Measurements from ENCODE around the gene OLFML2B. TPM values are rescaled to one million over a fixed set of nuclear protein-coding genes. Genes with fewer than 3 reads are reported as not detected.

The OLFML2B gene
- total RNA-seq, 1 donor from 2014 or later = 0.85 TPM

- Mint-ChIP-seq H3K4me1 (ENCODE audit: unreplicated experiment) (peaks cover 18% of the 10 kb centered on the region), H3K36me3 (ENCODE audit: low read depth, unreplicated experiment) (peaks cover 6% of the 10 kb centered on the region), H3K4me3 (ENCODE audit: unreplicated experiment) (no peak overlapping the region), H3K27me3 (ENCODE audit: unreplicated experiment) (no peaks in the 10 kb centered on the region), H3K27ac (ENCODE audit: unreplicated experiment) (no peak overlapping the region), H3K9me3 (ENCODE audit: unreplicated experiment) (no peaks in the 10 kb centered on the region)
- DNase-seq (ENCODE audit: low spot score) = no peak
- TF ChIP-seq, protein P1, sequence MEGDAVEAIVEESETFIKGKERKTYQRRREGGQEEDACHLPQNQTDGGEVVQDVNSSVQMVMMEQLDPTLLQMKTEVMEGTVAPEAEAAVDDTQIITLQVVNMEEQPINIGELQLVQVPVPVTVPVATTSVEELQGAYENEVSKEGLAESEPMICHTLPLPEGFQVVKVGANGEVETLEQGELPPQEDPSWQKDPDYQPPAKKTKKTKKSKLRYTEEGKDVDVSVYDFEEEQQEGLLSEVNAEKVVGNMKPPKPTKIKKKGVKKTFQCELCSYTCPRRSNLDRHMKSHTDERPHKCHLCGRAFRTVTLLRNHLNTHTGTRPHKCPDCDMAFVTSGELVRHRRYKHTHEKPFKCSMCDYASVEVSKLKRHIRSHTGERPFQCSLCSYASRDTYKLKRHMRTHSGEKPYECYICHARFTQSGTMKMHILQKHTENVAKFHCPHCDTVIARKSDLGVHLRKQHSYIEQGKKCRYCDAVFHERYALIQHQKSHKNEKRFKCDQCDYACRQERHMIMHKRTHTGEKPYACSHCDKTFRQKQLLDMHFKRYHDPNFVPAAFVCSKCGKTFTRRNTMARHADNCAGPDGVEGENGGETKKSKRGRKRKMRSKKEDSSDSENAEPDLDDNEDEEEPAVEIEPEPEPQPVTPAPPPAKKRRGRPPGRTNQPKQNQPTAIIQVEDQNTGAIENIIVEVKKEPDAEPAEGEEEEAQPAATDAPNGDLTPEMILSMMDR (IDR thresholded peaks at IDR 0.05; ENCODE audit: unreplicated experiment) = no peak
Measured at GRCh38 chr1:161950377-161950776, 73.3 kb downstream of the OLFML2B start.

DNA sequence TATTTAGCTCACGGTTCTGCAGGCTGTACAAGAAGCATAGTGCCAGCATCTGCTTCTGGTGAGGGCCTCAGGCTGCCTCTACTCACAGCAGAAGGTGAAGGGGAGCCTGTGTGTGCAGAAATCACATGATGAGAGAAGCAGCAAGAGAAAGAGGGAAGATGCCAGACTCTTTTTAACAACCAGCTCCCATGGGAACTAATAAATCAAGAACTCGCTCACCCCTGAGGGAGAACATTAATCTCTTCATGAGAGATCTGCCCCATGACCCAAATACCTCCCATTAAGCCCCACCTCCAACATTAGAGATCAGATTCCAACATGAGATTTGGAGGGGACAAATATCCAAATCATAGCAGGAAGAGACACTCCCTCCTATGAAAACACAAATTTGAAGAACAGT, 74.1 kb downstream of the OLFML2B start:
- no peaks in the 10 kb centered on the region for H3K27me3 Mint-ChIP-seq (ENCODE audit: unreplicated experiment)
- H3K36me3 Mint-ChIP-seq (ENCODE audit: low read depth, unreplicated experiment) = no peaks in the 10 kb centered on the region
- TF ChIP-seq, protein P1 (IDR thresholded peaks at IDR 0.05; ENCODE audit: unreplicated experiment) = no peak
- H3K4me3 Mint-ChIP-seq (ENCODE audit: unreplicated experiment) = no peak overlapping the region
- no peak overlapping the region for H3K27ac Mint-ChIP-seq (ENCODE audit: unreplicated experiment)
- H3K9me3 Mint-ChIP-seq (ENCODE audit: unreplicated experiment) = no peaks in the 10 kb centered on the region
- peaks cover 12% of the 10 kb centered on the region for H3K4me1 Mint-ChIP-seq (ENCODE audit: unreplicated experiment)
- no peak for DNase-seq (ENCODE audit: low spot score)

DNA sequence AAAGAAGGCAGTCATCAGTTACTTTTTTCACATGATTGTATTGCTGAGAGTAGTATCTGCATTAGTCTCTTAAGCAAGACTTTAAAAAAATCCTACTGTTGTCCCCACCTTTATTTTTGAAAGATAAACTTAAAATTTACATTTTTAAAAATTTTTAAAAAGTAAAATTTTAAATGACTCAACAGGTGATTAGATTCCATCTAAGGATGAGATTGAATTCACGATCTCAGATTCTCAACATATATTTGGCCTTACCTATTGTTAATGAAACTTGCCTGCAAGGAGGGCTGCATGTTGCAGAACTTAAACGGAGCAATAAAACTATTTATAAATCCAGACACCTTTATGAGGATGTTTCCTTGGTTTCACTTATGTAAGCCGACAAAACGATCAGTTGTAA, 75.2 kb downstream of the OLFML2B start:
- no peaks in the 10 kb centered on the region for H3K27me3 Mint-ChIP-seq (ENCODE audit: unreplicated experiment)
- no peaks in the 10 kb centered on the region for H3K36me3 Mint-ChIP-seq (ENCODE audit: low read depth, unreplicated experiment)
- no peak overlapping the region for H3K4me3 Mint-ChIP-seq (ENCODE audit: unreplicated experiment)
- no peak overlapping the region for H3K27ac Mint-ChIP-seq (ENCODE audit: unreplicated experiment)
- DNase-seq (ENCODE audit: low spot score) = no peak
- H3K4me1 Mint-ChIP-seq (ENCODE audit: unreplicated experiment) = peaks cover 3% of the 10 kb centered on the region
- TF ChIP-seq, protein P1 (IDR thresholded peaks at IDR 0.05; ENCODE audit: unreplicated experiment) = no peak
- no peaks in the 10 kb centered on the region for H3K9me3 Mint-ChIP-seq (ENCODE audit: unreplicated experiment)

- H3K36me3 Mint-ChIP-seq (ENCODE audit: low read depth, unreplicated experiment) = no peaks in the 10 kb centered on the region
- H3K4me3 Mint-ChIP-seq (ENCODE audit: unreplicated experiment) = no peak overlapping the region
- H3K9me3 Mint-ChIP-seq (ENCODE audit: unreplicated experiment) = no peaks in the 10 kb centered on the region
- no peak overlapping the region for H3K27ac Mint-ChIP-seq (ENCODE audit: unreplicated experiment)
- no peak for DNase-seq (ENCODE audit: low spot score)
- H3K27me3 Mint-ChIP-seq (ENCODE audit: unreplicated experiment) = no peaks in the 10 kb centered on the region
- H3K4me1 Mint-ChIP-seq (ENCODE audit: unreplicated experiment) = peaks cover 3% of the 10 kb centered on the region
- TF ChIP-seq, protein P1 (IDR thresholded peaks at IDR 0.05; ENCODE audit: unreplicated experiment) = no peak
Measured at GRCh38 chr1:161946071-161946987, 77.3 kb downstream of the OLFML2B start.

Data from endothelial cell (in vitro differentiated cells).